ENCODE measurements around the gene KCNMA1.

- TF ChIP-seq CBX3 (IDR thresholded peaks at IDR 0.05; ENCODE audit: borderline replicate concordance in 1 of 2, low read length in 2 of 2): no peak
- TF ChIP-seq DEAF1 (CRISPR knock-in tag; IDR thresholded peaks at IDR 0.05): no peak
Measured at GRCh38 chr10:77380191-77380590, 257.4 kb downstream of the KCNMA1 start.
